Measurements from ENCODE around the gene CD40.

CD40 gene

DNA sequence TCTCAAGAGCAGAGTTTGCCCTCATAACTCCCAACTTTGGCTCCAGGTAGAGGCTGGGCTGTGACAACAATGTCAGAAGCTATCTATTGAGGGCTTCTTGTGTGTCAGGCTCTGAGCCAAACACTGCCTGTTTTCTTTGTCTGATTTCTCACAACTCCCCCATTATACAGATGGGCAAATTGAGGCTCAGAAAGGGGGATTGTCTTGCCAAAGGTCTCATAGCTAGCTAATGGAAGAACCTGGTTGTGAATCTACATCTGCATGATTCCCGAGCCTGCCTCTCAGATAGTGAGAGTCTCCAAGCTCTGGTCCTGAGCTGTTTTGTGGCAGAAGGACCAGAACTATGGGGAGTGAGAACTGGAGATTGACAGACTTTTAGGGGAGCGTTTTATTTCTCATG, 1.4 kb downstream of the CD40 start:
- Histone ChIP-seq H3K27me3 (no peaks in the 10 kb centered on the region), H3K9me3 (no peaks in the 10 kb centered on the region), H3K4me3 (no peak overlapping the region), H3K27ac (no peak overlapping the region), H3K4me1 (peaks cover 0 to 21% (median 8%) of the 10 kb centered on the region in 4 donors), H3K36me3 (peaks cover 0 to 26% (median 18%) of the 10 kb centered on the region in 3 donors)
- intact Hi-C loops (cut with DNase I; ENCODE audit: low total_unique reads) = loop anchor here (10.0 kb wide), 1 partner anchor 55 kb away; no protein-coding TSS in a partner anchor
- no peak for DNase-seq
- TF ChIP-seq, protein P1, sequence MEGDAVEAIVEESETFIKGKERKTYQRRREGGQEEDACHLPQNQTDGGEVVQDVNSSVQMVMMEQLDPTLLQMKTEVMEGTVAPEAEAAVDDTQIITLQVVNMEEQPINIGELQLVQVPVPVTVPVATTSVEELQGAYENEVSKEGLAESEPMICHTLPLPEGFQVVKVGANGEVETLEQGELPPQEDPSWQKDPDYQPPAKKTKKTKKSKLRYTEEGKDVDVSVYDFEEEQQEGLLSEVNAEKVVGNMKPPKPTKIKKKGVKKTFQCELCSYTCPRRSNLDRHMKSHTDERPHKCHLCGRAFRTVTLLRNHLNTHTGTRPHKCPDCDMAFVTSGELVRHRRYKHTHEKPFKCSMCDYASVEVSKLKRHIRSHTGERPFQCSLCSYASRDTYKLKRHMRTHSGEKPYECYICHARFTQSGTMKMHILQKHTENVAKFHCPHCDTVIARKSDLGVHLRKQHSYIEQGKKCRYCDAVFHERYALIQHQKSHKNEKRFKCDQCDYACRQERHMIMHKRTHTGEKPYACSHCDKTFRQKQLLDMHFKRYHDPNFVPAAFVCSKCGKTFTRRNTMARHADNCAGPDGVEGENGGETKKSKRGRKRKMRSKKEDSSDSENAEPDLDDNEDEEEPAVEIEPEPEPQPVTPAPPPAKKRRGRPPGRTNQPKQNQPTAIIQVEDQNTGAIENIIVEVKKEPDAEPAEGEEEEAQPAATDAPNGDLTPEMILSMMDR (IDR thresholded peaks at IDR 0.05) = no peak

DNA sequence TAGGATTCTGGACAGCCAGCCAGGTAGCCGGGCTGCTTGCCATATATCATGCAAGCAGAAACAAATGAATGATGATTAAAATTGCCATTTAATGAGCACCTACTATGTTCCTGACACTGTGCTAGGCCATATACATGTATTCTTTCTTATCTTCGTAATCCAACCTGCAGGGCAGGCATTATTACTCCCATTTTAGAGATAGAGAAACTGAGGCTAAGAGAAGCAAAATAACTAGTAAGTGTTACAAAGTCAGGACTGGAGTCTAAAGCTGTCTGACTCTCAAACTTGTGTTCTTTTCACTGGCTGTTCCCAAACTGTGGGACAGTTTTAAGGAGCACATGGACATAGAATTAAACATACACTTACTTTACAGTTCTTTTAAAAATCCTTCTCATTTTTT, 2.0 kb downstream of the CD40 start:
- Histone ChIP-seq H3K27me3 (no peaks in the 10 kb centered on the region), H3K27ac (no peak overlapping the region), H3K4me1 (peaks cover 0 to 21% (median 8%) of the 10 kb centered on the region in 4 donors), H3K4me3 (no peak overlapping the region), H3K36me3 (peaks cover 0 to 30% (median 18%) of the 10 kb centered on the region in 3 donors), H3K9me3 (no peaks in the 10 kb centered on the region)
- TF ChIP-seq, protein P1 (IDR thresholded peaks at IDR 0.05) = no peak
- DNase-seq = no peak
- intact Hi-C loops (cut with DNase I; ENCODE audit: low total_unique reads) = no loop called here

DNA sequence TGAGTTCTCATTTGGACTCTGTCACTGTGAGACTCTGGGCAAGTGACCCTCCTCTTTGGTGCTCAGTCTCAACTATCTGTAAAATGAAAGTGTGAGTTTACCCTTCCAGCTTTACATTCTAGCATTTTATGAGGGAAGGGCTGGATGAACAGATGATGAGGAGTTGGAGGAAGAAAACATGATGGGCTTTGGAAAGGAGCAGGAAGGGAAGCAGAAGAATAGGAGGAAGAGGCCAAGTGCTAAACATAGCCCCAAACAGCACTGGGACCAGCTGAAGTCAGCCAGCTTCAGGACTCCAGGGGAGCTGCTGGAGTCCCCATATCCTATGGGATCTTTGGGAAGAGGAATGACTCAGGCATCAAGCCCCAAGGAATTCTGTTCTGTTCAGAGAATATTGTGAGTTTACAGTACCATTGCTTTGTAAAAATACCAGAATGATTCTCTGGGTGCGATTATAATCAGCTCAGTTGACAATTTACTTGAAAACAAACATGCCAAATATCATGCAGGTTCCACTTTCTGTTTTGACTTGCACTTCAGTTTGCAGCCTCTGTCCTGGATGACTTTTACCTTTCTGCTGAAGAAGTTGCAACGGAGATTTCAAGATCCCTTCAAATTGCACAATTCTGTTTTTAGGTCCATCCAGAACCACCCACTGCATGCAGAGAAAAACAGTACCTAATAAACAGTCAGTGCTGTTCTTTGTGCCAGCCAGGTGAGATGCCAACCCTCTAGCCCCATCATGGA, 3.2 kb downstream of the CD40 start:
- peaks cover 0 to 21% (median 8%) of the 10 kb centered on the region in 4 donors for H3K4me1 ChIP-seq
- no peak overlapping the region for H3K27ac ChIP-seq
- no peaks in the 10 kb centered on the region for H3K27me3 ChIP-seq
- DNase-seq = peak in 1 of 2 donors; percentile 15
- intact Hi-C loops (cut with DNase I; ENCODE audit: low total_unique reads) = no loop called here
- H3K36me3 ChIP-seq = peaks cover 0 to 39% (median 26%) of the 10 kb centered on the region in 3 donors
- H3K9me3 ChIP-seq = no peaks in the 10 kb centered on the region
- TF ChIP-seq, protein P1 (IDR thresholded peaks at IDR 0.05) = no peak
- H3K4me3 ChIP-seq = no peak overlapping the region

DNA sequence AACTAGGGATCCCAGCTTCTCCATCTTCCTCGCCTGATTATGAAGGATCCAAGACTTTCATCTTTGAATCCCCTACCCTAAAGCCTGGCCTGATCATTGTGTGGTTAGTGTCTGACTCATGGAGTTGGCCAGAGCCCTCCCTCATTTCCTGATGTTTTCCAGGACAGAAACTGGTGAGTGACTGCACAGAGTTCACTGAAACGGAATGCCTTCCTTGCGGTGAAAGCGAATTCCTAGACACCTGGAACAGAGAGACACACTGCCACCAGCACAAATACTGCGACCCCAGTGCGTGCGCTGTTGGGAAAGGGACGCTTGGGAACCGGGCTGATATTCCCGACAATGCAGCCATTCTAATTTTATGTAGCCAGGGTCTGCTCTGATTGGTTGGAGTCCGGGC, 4.0 kb downstream of the CD40 start:
- DNase-seq = peak in 1 of 2 donors; percentile 24
- intact Hi-C loops (cut with DNase I; ENCODE audit: low total_unique reads) = no loop called here
- Histone ChIP-seq H3K27ac (no peak overlapping the region), H3K27me3 (no peaks in the 10 kb centered on the region), H3K4me1 (peaks cover 0 to 18% (median 8%) of the 10 kb centered on the region in 4 donors), H3K36me3 (peaks cover 0 to 43% (median 26%) of the 10 kb centered on the region in 3 donors), H3K4me3 (no peak overlapping the region), H3K9me3 (no peaks in the 10 kb centered on the region)
- TF ChIP-seq, protein P1 (IDR thresholded peaks at IDR 0.05) = no peak

DNA sequence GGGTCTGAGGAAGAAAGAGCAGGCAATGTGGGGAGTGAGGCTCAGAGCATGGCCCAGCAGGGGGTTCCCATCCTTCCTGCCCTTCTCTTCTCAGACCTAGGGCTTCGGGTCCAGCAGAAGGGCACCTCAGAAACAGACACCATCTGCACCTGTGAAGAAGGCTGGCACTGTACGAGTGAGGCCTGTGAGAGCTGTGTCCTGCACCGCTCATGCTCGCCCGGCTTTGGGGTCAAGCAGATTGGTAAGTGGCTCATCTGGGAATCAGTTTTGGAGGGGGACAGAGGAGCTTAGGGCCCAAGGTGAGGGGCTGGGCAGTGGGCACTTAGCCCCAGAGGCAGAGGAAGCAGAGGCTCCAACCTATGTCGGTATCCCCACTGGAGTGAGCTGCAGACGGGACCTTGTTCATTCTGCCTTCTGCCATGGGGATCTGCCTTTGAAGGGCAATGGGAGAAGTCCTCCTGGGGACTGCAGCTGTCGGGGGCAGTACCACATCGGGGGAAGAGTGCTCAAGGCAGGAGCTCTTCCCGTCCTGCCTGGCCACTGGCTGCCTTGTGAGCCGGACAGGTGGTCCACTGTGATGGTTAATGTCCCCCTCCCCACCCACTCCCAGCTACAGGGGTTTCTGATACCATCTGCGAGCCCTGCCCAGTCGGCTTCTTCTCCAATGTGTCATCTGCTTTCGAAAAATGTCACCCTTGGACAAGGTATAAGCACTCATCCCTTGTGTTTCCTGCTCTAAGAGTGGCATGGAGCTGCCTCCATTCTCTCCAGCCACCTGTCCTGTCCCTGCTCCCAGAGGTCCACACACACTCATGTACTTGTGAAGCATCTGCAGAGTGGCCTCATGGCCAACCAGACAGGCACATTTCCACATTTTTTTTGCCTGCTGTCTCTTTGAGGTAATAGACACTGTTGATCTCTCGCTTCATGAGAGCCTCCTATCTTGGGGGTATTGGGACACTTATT, 4.7 kb downstream of the CD40 start:
- Histone ChIP-seq H3K4me3 (no peak overlapping the region), H3K4me1 (peaks cover 0 to 11% (median 4%) of the 10 kb centered on the region in 4 donors), H3K9me3 (no peaks in the 10 kb centered on the region), H3K36me3 (peaks cover 0 to 43% (median 26%) of the 10 kb centered on the region in 3 donors), H3K27ac (no peak overlapping the region), H3K27me3 (no peaks in the 10 kb centered on the region)
- intact Hi-C loops (cut with DNase I; ENCODE audit: low total_unique reads) = no loop called here
- TF ChIP-seq, protein P1 (IDR thresholded peaks at IDR 0.05) = no peak
- peak in 1 of 2 donors; percentile 52 for DNase-seq
